Activated naive CD4-positive, alpha-beta T cell treated with anti-CD3 and anti-CD28 coated beads, Interleukin-2, amount 50 U/mL, for 72 hours (primary cell): ENCODE results near the gene EXOSC7. TPM values are rescaled to one million over a fixed set of nuclear protein-coding genes. Genes with fewer than 3 reads are reported as not detected.
"Not testable (repeated sequence)": the region's sequence is repeated elsewhere in the genome, so short reads cannot be mapped to it uniquely, and the experiment has no call there.

Experiments used
- ATAC-seq, 2 donors: fragments of 150-1000 bp; cut with Tn5 transposase; 2 replicates each; pipeline ENCODE4 v1.10.0; 2021; ENCODE audit warnings: mild to moderate bottlenecking in 2 of 2, moderate library complexity in 2 of 2
- DNase-seq, 2 donors: peaks; one replicate each; pipeline ENCODE4 v3.0.0; 2021 to 2022; ENCODE audit warnings: low spot score in 2 of 2
- H3K27ac Mint-ChIP-seq, 2 donors: one replicate each; pipeline ENCODE4 v1.8.0; 2022; ENCODE audit warnings: mild to moderate bottlenecking in 2 of 2, mixed read lengths in 2 of 2
- H3K36me3 Mint-ChIP-seq, 2 donors: one replicate each; pipeline ENCODE4 v1.8.0; 2022; ENCODE audit warnings: mixed read lengths in 2 of 2
- H3K9me3 Mint-ChIP-seq, 2 donors: one replicate each; pipeline ENCODE4 v1.8.0; 2022; ENCODE audit warnings: mixed read lengths in 2 of 2
- total RNA-seq, 2 donors: library from RNA; stranded (reverse); gene quantifications; one replicate each; pipeline ENCODE4 v1.2.3, GENCODE V29; 2022

The EXOSC7 gene
- total RNA-seq, 2 donors from 2014 or later = 47.8 to 71.1 TPM

GRCh38 chr3:45053805-45054195 is 77.8 kb downstream of the EXOSC7 start:
- not testable (repeated sequence) for H3K27ac Mint-ChIP-seq, H3K36me3 Mint-ChIP-seq, H3K9me3 Mint-ChIP-seq, DNase-seq, ATAC-seq

GRCh38 chr3:45054196-45054857 is 78.3 kb downstream of the EXOSC7 start:
- no peaks in the 10 kb centered on the region for H3K36me3 Mint-ChIP-seq
- no peaks in the 10 kb centered on the region for H3K9me3 Mint-ChIP-seq
- DNase-seq = no peak
- H3K27ac Mint-ChIP-seq = no peak overlapping the region
- ATAC-seq = peak in 1 of 2 donors; percentile 37

GRCh38 chr3:45055032-45055410 is 79.0 kb downstream of the EXOSC7 start:
- H3K9me3 Mint-ChIP-seq = no peaks in the 10 kb centered on the region
- DNase-seq (no peak), ATAC-seq (no peak)
- no peak overlapping the region for H3K27ac Mint-ChIP-seq
- H3K36me3 Mint-ChIP-seq = no peaks in the 10 kb centered on the region

- H3K36me3 Mint-ChIP-seq = no peaks in the 10 kb centered on the region
- DNase-seq (no peak), ATAC-seq (no peak)
- H3K9me3 Mint-ChIP-seq = no peaks in the 10 kb centered on the region
- H3K27ac Mint-ChIP-seq = no peak overlapping the region
These were observed 79.5 kb downstream of the EXOSC7 start for GRCh38 chr3:45055411-45056143.

- Mint-ChIP-seq H3K36me3 (no peaks in the 10 kb centered on the region), H3K27ac (no peak overlapping the region), H3K9me3 (no peaks in the 10 kb centered on the region)
- no peak for DNase-seq
- ATAC-seq = no peak
These were observed 80.7 kb downstream of the EXOSC7 start for GRCh38 chr3:45056608-45057301.

GRCh38 chr3:45057557-45057956 is 81.5 kb downstream of the EXOSC7 start:
- Mint-ChIP-seq H3K9me3 (no peaks in the 10 kb centered on the region), H3K27ac (no peak overlapping the region), H3K36me3 (no peaks in the 10 kb centered on the region)
- DNase-seq (no peak), ATAC-seq (no peak)

- Mint-ChIP-seq H3K36me3 (no peaks in the 10 kb centered on the region), H3K9me3 (no peaks in the 10 kb centered on the region), H3K27ac (no peak overlapping the region)
- no peak for ATAC-seq
- no peak for DNase-seq
These were observed 83.1 kb downstream of the EXOSC7 start for GRCh38 chr3:45059132-45059531.

GRCh38 chr3:45060165-45060892 is 84.3 kb downstream of the EXOSC7 start:
- DNase-seq (no peak), ATAC-seq (no peak)
- no peaks in the 10 kb centered on the region for H3K36me3 Mint-ChIP-seq

More at GRCh38 chr3:45060165-45060892, 84.3 kb downstream of the EXOSC7 start:
- Mint-ChIP-seq H3K27ac (no peak overlapping the region), H3K9me3 (no peaks in the 10 kb centered on the region)

Other genes starting within 250 kb of the EXOSC7 start
- gene ZNF501, start 246.6 kb upstream of the EXOSC7 start, total RNA-seq = 1 to 10 TPM in 1 of 2 donors, under 1 TPM in 1; 0.64 to 1.4 TPM
- 10 to 100 TPM; 20.2 to 31.3 TPM for gene KIAA1143, start 214.6 kb upstream of the EXOSC7 start, total RNA-seq
- gene KIF15, start 214.4 kb upstream of the EXOSC7 start, total RNA-seq = 10 to 100 TPM; 37.8 to 39.5 TPM
- 1 to 10 TPM; 6.2 to 9.4 TPM for gene TMEM42, start 114.3 kb upstream of the EXOSC7 start, total RNA-seq
- gene TGM4, start 101.6 kb upstream of the EXOSC7 start, total RNA-seq = not detected
- 10 to 100 TPM; 21.7 to 40.5 TPM for gene ZDHHC3, start 70 bp upstream of the EXOSC7 start, total RNA-seq
- gene CLEC3B, start 50.1 kb downstream of the EXOSC7 start, total RNA-seq = not detected
- 1 to 10 TPM in 1 of 2 donors, under 1 TPM in 1; 0.41 to 1.5 TPM for gene CDCP1, start 170.1 kb downstream of the EXOSC7 start, total RNA-seq